ENCODE results near the gene HS6ST1.

The HS6ST1 gene

GRCh38 chr2:128233790-128234395, 84.8 kb downstream of the HS6ST1 start:
- DNase-seq: no peak

GRCh38 chr2:128232965-128233789, 85.5 kb downstream of the HS6ST1 start:
- peak in 1 of 2 experiments; percentile 58 for DNase-seq

- no peak for DNase-seq
Measured at GRCh38 chr2:128228894-128229293, 89.8 kb downstream of the HS6ST1 start.

GRCh38 chr2:128227862-128228261, 90.8 kb downstream of the HS6ST1 start:
- no peak for DNase-seq

GRCh38 chr2:128219891-128220290, 98.8 kb downstream of the HS6ST1 start:
- no peak for DNase-seq

GRCh38 chr2:128217671-128218070, 101.0 kb downstream of the HS6ST1 start:
- no peak for DNase-seq

GRCh38 chr2:128215897-128216642, 102.6 kb downstream of the HS6ST1 start:
- DNase-seq: no peak
